ENCODE measurements around the gene ECHDC1.
"Not testable (repeated sequence)": the region's sequence is repeated elsewhere in the genome, so short reads cannot be mapped to it uniquely, and the experiment has no call there.

The ECHDC1 gene

DNA sequence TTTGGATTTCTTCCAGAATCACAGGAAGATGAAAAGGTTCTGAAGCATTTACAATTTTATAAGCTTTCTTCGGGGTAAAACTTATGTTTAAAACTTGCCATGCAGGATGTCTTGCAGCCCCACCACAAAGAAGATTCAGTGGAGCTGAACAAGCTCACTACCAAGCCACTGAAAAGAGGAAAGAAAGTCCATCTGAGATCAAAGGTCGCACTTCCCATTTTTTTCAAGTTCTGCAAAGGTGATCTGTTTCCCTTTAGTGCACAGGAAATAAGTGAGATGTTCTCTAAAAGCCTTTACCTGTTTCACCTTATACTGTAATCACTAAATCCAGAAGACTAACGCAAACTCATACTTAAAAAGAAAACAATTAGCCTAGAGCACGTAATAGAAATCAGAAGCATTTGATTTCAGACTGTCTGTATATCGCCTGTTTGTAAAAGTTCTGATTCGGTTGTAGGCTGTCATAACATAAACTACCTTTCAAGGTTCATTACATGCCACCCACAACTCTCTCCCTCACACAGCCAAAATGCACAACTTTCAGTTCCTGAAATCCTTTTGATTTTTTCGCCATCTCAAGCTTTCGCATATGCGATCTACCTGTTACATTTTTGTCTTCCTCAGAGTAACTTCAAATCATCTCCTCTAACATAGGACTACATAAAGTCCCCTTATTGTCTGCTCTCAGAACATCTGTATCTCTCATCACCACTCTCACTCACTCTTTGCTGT lies 1.8 kb downstream of the ECHDC1 start:
- no peak for DNase-seq

DNA sequence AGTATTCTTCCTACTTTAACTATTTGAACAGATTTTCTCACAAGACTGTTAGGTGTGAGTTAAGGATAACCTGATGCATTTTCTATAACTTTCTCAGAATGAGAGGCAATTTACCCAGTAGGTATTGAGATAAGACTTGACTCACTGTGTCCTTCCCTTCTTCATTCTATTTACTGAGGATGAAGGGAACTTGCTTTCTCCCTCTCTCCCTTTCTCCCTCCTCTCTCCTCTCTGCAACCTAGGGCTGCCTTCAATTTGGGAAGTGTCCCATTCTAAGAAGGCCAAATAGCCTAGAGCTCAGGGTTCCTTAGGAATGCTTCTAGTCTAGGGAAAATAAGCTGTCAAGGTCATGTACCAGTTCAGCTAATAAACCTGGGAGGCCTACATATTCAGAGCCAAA lies 3.2 kb downstream of the ECHDC1 start:
- no peak for DNase-seq

DNA sequence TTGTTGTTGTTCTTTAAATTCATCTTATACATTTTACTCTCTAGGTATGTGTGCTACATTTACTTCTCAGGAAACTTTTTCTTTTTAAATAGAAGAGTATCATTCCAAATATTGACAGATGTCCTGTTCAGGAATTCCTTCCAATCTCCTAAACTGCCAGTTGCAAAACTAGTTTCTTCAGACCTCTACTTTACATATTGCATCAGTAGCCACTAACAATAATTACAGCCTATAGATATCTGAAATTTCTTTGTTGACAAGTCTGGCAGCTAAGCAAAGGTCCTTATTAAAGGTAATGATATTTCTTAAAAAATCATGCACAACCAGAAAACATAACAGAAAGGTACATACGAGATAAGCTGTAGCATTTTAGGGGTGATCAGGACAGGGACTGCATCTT lies 4.5 kb downstream of the ECHDC1 start:
- no peak for DNase-seq

DNA sequence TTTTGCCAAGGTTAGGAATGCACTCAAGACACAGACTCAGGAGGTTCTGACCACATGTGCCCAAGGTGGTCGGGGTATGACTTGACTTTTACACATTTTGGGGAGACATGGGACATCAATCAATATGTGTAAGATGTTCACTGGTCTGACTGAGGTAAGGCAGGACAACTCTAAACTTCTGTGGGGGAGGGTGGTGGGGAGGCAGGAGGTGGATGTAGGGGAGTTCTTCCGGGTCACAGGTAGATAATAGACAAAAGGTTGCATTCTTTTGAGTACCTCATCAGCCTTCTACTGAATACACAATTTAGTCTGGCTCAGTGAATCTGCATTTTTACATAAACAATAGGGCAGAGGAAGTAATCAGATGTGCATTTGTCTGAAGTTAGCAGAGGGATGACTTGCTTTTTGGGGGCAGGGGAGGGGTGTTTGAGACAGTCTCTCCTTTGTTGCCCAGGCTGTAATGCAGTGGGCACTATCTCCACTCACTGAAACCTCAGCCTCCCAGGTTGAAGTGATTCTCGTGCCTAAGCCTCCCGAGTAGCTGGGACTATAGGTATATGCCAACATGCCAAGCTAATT lies 10.9 kb downstream of the ECHDC1 start:
- no peak for DNase-seq

DNA sequence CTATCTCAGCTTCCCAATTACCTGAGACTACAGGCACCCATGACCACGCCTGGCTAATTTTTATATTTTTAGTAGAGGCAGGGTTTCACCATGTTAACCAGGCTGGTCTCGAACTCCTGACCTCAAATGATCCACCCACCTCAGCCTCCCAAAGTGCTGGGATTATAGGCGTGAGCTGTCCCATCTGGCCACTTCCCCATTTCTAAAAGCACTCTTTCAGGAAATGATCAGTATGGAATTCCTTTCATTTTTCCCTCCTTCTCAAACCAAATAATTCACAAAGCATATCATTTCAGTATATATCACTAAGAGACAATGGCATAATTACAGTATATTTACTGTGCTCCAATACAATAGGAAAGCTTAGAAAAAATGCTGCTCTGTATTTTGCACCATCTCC lies 12.2 kb downstream of the ECHDC1 start:
- DNase-seq = not testable (repeated sequence)

DNA sequence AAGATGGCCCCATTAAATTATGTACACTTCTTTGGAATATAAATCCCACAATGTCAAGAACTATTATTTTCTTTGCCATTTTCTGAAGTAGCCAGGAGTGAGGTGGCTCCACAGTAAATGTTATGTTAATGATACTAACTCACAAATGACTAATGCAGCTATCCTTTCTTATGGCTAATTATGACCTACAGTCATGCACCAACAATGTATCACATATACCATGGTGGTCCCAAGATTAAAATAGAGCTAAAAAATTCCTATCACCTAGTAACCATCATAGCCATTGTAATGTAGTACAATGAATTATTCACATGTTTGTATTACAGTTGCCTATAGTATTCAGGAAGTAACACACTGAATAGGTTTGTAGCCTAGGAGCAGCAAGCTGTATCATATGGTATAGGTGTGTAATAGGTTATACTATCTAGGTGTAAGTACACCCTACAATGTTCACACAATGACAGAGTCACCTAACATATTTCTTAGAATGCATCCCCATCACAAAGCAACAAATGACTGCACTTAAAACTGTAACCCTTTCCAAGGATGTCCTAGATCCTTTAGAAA lies 15.3 kb downstream of the ECHDC1 start:
- DNase-seq = no peak

DNA sequence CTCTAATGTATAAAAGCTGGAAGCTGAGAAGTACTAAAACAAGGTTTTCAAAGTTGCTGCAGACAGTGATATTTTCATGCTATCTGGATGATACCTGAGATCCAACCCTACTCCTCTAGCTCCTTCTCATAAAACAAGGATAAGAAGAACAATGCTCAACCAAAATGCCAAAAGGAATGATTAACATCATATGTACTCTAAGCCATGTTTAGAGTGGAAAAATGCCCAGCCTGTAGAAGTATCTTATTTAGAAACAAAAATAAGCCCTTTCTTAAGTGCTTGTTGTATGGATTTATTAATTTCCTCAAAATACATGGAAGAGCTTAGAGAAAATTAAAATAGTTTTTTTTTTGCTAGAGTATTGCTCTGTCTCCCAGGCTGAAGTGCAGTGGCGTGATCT lies 23.7 kb downstream of the ECHDC1 start:
- DNase-seq = no peak

DNA sequence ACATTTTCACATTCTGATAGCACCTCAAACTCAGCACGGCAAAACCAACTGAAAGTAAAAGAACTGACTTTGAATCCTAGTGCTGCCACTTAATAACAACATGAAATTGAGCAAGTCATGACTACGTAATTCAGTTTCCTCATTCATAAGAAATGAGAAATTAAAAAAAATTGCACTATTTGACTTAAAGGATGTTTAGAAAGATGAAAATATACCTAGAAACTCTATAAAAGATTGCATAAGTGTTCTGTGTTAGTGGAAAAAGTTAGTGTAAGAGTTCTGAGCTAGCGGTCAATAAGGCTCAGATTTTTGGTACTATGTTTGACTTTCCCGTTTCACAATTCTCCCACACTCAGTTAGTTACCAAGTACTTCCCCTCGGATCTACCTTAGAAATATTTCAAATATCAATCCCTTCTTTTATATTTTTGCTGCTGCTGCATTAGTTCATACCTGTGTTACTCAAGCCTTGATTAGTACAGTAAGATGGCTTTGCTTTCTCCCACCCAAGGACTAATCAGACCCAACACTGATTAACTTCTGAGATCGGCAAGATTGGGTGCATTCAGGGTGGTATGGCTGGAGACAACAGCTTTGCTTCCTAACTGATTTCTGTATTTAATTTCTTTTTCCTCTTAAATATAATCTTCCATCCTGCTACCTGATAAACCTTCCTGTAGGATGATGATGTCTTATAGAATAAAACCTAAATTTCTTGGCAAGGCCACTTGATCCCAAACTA lies 25.9 kb downstream of the ECHDC1 start:
- no peak for DNase-seq

DNA sequence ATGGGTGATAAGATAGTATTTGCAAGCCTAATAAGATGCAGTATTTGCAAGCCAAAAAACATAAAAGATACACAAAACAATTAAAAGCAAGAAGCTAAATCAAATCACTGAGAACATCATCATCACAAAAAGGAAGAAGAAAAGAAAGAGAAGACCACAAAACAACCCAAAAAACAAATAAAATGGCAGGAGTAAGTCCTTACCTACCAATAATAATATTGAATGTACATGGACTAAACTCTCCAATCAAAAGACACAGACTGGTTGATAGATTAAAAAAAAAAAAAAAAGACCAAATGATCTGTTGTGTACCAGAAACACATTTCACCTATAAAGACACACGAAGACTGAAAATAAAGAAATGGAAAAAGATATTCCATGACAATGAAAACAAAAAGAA lies 37.7 kb downstream of the ECHDC1 start:
- no peak for DNase-seq

DNA sequence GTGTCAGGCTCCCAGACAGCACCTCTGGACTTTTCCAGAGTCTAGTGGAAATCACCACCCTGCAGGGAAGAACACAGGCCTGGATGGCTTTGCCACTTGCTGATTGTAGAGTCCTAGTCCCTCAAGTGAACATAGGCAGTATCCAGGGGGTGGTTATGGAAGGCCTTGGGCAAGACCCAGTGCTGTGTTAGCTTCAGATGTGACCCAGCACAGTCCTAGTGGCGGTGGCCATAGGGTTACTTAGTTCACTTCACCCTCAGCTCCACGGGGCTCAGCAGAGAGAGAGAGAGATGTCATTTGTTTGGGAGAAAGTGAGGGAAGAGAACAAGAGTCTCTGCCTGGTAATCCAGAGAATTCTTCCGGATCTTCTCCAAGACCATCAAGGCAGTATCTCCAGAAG lies 39.5 kb downstream of the ECHDC1 start:
- DNase-seq = no peak

DNA sequence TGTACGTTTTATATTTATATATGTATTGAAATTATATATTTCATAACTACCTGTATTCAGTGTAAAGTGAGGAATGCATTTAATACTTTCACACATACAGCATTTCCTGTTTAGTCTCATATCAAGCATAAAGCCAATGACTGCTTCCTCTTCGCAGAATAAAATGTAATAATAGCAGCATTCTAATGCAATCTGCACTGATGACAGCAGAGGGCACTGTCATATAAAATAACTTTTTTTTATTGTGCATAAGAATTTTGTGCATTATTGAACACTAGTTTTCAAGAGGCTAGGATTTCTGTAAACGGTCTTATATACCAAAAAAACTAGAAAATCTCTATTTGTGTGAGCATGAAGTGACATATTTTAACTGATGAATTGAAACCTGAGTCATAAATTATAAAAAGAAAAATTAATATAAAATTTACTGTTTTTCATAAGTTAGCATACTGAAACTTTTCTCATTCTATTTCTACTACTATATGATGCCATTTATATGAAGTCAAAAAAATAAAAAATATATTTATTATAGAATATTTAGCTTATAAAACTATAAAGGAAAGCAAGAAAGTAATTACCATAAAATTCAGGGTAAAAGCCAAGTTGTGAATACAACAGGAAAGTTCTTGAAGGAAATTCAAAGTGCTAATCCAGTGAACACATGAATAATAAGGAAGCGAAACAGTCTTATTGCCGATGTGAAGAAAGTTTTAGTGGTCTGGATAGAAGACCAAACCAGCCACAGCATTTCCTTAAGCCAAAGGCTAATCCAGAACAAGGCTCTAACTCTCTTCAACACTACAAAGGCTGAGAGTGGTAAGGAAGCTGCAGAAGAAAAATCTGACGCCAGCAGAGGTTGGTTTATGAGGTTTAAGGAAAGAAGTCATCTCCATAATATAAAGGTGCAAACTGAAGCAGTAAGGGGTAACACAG lies 40.4 kb downstream of the ECHDC1 start:
- DNase-seq = peak; percentile 22

DNA sequence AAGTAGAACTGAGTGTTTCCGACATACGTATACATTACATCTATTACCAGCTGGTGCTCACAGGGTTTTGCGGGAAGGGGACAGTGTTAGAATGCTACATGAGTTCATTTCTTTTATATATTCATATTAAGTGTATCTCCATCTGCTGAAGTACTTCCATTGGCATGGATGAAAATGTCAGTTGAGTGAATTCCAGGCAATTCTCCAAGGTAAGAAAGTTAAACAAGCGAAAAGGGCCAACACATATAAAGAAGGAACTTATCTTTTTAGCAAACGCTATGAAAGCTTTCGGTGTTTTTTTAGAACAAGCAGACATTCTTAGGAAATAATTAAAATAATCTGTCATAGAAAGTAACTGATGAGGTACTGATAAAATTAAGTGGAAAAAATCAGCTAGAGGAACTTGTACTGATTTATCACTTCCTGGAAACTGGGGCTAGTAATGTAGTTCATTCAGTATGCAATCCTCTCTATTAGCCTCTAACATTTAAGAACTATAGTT lies 42.2 kb downstream of the ECHDC1 start:
- no peak for DNase-seq

DNA sequence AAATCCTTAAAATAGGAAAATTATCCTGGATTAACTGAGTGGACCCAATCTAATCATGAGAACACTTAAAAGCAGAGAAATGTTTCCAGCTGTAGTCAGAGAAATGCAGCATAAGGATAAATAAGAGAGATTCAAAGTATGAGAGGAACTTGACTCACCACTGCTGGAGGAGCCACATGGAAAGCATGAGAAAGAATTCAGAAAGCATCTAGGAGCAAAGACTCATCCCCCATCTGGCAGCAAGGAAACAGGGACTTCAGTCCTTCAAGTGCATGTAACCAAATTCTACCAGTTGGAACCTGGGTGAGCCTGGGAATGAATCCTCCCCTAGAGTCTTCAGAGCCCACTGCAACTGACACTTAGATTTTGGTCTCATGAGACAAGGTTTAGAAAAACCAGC lies 43.0 kb downstream of the ECHDC1 start:
- peak; percentile 45 for DNase-seq

DNA sequence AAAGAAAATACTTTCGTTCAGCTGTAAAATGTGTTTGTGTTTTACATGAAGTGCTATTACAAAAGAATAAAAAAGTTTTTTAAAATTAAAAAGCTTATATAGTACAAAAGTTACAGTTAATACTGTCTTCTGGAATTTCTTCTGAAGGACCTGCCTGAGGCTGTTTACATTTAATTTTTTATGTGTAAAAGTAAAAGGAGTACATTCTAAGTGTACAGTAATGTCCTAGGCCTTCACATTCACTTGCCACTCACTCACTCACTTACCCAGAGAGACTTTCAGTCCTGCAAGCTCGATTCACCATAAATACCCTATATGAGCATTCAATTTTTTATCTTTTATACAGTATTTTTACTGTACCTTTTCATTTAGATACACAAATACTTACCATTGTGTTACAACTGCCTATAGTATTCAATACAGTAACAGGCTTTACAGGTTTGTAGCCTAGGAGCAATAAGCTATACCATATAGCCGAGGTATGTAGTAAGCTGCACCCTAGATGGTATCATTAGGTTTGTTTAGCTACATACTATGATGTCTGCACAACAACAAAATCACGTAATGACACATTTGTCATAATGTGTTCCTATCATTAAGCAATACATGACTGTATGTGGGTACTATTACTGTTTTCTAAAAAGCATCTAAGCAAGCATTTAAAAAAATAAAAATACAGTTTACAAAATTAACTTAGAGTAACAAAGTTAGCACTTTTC lies 43.7 kb downstream of the ECHDC1 start:
- DNase-seq = no peak

DNA sequence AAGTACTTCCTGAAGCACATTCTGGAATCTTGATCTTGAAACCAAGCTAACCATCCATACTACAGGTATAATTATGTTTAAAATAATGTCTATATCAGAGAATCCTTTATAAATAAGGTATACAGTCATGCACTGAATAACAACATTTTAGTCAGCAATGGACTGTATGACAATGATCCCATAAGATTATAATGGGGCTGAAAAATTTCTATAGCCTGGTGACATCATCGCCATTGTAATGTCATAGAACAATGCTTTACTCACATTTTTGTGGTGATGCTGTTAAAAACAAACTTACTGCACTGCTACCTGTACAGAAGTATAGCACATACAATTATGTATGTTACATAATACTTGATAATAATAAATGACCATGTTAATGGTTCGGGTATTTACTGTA lies 44.9 kb downstream of the ECHDC1 start:
- DNase-seq = no peak

DNA sequence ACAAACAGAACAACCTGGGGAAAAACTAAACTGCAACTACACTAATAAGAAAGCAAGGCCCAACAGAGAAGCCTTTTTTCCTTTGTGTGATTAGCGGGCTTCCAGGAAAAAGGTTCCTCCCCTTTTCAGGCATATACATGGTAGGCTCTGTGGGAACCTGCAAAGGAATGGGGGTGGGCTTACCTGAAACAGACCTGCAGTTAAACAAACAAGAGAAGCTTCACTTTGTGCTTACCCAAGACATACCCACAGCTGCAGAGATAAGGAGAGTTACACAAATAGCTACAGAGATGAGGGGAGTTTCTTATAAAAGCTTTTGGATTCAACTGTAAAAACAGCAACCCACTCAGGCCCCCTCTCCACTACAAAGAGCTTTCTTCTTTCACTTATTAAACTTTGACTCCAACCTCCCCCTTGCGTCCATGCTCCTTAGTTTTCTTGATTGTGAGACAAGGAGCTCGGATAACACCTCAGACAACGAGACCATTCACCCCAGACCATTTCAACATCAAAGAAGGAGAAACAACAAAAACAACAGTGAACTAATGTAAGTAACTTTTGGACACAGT lies 45.8 kb downstream of the ECHDC1 start:
- DNase-seq = no peak

DNA sequence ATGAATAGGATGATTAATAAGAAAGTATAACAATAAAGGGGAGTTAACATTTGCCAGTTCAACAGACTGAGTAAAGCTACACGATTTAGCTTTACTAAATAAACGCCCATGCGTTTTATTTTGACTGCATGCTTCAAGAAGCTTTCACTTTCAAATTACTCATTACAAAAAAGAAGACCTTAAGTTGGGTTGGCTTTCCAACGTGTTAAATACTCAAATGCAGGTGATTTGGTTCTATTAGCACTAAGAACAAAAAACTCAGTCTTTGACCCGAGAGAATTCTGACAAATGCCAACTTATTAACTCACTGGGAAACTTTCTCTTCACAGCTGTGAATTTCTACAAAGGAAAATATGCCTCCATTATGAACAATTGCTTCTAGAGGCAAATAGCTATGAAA lies 51.9 kb downstream of the ECHDC1 start:
- DNase-seq = no peak

DNA sequence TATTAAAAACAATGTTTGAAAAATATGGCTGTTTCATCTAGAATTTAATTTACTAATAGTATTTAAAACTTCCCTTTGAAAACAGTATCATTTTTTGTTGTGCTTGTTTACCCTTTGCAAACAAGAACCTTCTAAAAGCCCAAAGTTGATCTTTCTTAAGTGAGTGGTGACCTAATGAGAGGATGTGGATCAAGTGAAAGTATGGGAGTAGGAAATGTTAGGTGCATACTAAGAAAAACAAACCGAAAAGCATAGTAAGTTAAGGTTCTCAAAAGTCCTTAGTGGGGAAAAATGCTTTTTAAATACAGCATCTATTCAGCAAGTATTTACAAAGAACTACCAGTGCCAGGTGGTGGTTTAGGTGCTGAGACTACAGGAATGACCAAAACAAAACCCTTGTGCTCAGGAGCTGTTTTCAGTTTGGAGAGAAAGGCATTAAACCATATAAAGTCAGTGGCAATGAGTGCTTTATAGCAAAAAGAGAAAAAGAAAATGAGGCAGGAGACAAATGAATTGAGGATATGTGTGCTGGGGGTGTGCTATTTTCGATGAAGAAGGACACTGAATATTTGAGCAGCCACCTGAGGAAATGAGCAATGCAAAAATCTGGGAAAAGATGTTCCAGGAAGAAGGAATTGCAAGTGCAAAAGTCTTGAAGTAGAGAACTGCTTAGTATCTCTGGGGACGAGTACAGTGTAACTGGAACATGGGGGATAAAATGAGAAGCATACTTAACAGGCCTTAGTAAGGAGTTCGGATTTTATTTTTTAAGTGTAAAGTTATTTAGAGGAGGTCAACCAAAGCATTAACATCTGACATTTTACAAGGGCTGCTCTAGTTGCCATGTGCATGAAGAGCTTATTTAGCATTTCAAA lies 52.8 kb downstream of the ECHDC1 start:
- DNase-seq = no peak

DNA sequence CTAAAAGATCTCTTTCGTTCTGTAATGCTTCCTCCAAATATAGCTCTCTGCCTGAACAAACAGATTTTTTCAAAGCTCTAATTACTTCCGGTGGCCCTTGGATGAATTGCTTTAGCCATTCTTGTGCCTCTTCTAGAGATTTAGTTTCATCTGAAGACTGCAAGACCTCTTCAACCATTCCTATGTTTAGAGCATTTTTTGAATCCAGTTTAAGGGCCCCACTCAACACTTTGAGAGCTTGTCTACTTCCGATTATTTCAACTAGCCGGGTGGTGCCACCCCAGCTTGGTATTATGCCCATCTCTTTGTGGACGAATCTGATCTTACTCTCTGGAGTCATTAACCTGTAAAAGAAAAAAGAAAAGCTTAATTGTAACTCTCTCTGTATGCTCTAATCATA lies 53.5 kb downstream of the ECHDC1 start:
- DNase-seq = no peak

DNA sequence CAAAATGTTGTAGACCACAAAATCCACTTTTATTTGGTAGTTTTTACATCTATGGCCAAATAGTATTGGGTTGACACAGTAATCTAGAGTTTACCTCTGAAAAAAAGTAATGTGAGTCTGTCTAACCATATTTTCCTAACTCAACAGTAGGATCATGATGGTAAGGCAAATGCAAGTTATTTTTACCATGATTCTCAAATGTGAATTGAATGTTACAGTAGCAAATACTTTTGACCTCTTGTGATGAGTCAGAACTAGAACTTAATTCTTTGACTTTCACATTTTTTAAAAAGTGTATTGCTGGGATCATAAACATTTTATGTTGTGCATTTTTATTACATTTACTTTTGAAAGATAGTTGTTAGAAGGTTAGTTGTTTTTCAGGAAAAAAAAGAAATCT lies 54.7 kb downstream of the ECHDC1 start:
- DNase-seq = no peak

DNA sequence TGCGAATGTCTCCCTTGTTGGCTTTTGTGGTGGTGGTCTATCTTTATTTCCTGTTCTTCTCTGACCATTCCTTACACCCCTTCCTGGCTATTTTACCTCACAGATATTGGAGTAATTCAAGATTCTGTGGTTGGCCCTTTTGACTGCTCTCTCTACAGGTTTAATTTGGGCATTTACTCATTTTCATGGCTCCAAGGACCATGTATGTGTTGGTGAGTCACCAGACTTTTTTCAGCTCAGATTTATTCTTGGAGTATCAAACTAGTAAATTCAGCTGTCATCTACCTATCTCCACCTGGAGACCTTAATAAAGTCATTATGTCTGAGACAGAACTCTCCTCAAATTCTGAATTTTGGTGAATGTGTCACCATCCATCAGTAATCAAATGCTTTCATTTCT lies 61.2 kb downstream of the ECHDC1 start:
- no peak for DNase-seq
